GM12878 (cell line): Measurements from ENCODE around the gene STAT3. TPM values are rescaled to one million over a fixed set of nuclear protein-coding genes. Genes with fewer than 3 reads are reported as not detected.

Experiments
- ATAC-seq: fragments of 200-7000 bp; cut with Tn5 transposase; 3 replicates; pipeline ENCODE4 v1.9.1; 2020; ENCODE audit warnings: mild to moderate bottlenecking, moderate library complexity
- BruUV-seq: library from RNA; stranded (reverse); fragments of 400-500 nt; replicated peaks from 2 replicates; lab custom pipeline; 2021; lab: Mats Ljungman, UMichigan
- CTCF ChIA-PET: fragments of 300-600 bp; sonication (Branson Sonifier 250); formaldehyde crosslinking; extraction: SDS; loops from one replicate; lab custom pipeline; 2021; ENCODE audit warnings: inconsistent platforms; lab: Yijun Ruan, JAX
- POLR2A ChIA-PET: fragments of 350-600 bp; formaldehyde crosslinking; extraction: SDS; loops from one replicate; lab custom pipeline; 2021; ENCODE audit warnings: inconsistent platforms; lab: Charles Lee
- RAD21 ChIA-PET: fragments of 300-600 bp; sonication (Branson Sonifier 250); formaldehyde crosslinking; loops from one replicate; lab custom pipeline; 2023; ENCODE audit warnings: antibody characterized with exemption; ENCODE audit not compliant: unreplicated experiment; lab: Charles Lee
- SMC1A ChIA-PET: fragments of 300-600 bp; sonication (Branson Sonifier 250); formaldehyde crosslinking; loops from one replicate; lab custom pipeline; 2023; ENCODE audit not compliant: unreplicated experiment, uncharacterized antibody; lab: Charles Lee
- DNase-seq: peaks from one replicate; pipeline ENCODE4 v3.0.0-alpha.2; 2011; ENCODE audit warnings: low read depth, low spot score
- FAIRE-seq: peaks from 3 replicates; lab custom pipeline; 2011; peaks lifted over from hg19 to GRCh38; lab: Jason Lieb, UNC
- H2AFZ ChIP-seq: 2 replicates; pipeline ENCODE4 v1.6.0; 2011; ENCODE audit warnings: low read depth, low read length, control low read depth; ENCODE audit not compliant: control insufficient read depth
- H3K27ac ChIP-seq: 2 replicates; pipeline ENCODE4 v1.5.1; 2011; ENCODE audit warnings: control low read depth; ENCODE audit not compliant: control insufficient read depth, insufficient read depth
- H3K27me3 ChIP-seq, 2 experiments: replicated peaks in 1 of 2; 2 replicates each; pipeline versions ENCODE4 v1.6.0 to v1.6.1; 2011; ENCODE audit warnings: low read length in 1 of 2; ENCODE audit not compliant: control insufficient read depth in 2 of 2, insufficient read depth in 2 of 2
- H3K36me3 ChIP-seq, 2 experiments: 2 replicates each; pipeline ENCODE4 v1.5.1; 2011; ENCODE audit warnings: low read length in 1 of 2; ENCODE audit not compliant: control insufficient read depth in 2 of 2, insufficient read depth in 2 of 2
- H3K4me1 ChIP-seq: 2 replicates; pipeline ENCODE4 v1.6.1; 2011; ENCODE audit warnings: mild to moderate bottlenecking, low read length, moderate library complexity, mixed read lengths; ENCODE audit not compliant: control insufficient read depth, insufficient read depth
- H3K4me2 ChIP-seq: 2 replicates; pipeline ENCODE4 v1.6.0; 2011; ENCODE audit warnings: control low read depth; ENCODE audit not compliant: control insufficient read depth, insufficient read depth
- H3K4me3 ChIP-seq: fragments of 200-600 bp; sonication (generic); 2 replicates; pipeline ENCODE4 v1.5.1; 2016
- H3K79me2 ChIP-seq: 2 replicates; pipeline ENCODE4 v1.6.0; 2011; ENCODE audit warnings: low read length; ENCODE audit not compliant: control insufficient read depth, insufficient read depth
- H3K9ac ChIP-seq: 2 replicates; pipeline ENCODE4 v1.8.0; 2011; ENCODE audit warnings: low read length, control low read depth, mixed read lengths; ENCODE audit not compliant: control insufficient read depth, insufficient read depth
- H3K9me3 ChIP-seq: replicated peaks from 3 replicates; pipeline ENCODE4 v1.5.1; 2011; ENCODE audit warnings: mild to moderate bottlenecking, low read length; ENCODE audit not compliant: control insufficient read depth, insufficient read depth
- H4K20me1 ChIP-seq: 2 replicates; pipeline ENCODE4 v1.6.0; 2011; ENCODE audit not compliant: control insufficient read depth, insufficient read depth
- GATAD2B ChIP-seq: fragments of 450-650 bp; conservative IDR thresholded peaks from 2 replicates; pipeline ENCODE4 v1.6.1; 2017; ENCODE audit warnings: low read depth, mild to moderate bottlenecking, moderate library complexity
- HCFC1 ChIP-seq: fragments of 150-350 bp; IDR thresholded peaks from 2 replicates; pipeline ENCODE4 v1.6.1; 2014; ENCODE audit warnings: low read length
- KAT2A ChIP-seq: conservative IDR thresholded peaks from 2 replicates; pipeline ENCODE4 v1.6.1; 2011; ENCODE audit warnings: low read depth, low read length; ENCODE audit not compliant: control insufficient read depth
- MTA3 ChIP-seq: IDR thresholded peaks from 2 replicates; pipeline ENCODE4 v1.6.1; 2012; ENCODE audit warnings: low read length, inconsistent platforms, borderline replicate concordance
- PAX5 ChIP-seq: IDR thresholded peaks from 2 replicates; pipeline ENCODE4 v1.6.1; 2011; ENCODE audit warnings: low read depth, low read length, borderline replicate concordance
- PAX8 ChIP-seq: fragments of 450-650 bp; IDR thresholded peaks from 2 replicates; pipeline ENCODE4 v1.6.1; 2017; ENCODE audit warnings: mild to moderate bottlenecking, moderate library complexity
- PRDM15 ChIP-seq: fragments of 450-650 bp; formaldehyde crosslinking; IDR thresholded peaks from 2 replicates; pipeline ENCODE4 v1.4.0; 2020; ENCODE audit warnings: mild to moderate bottlenecking, moderate library complexity
- RAD51 ChIP-seq: fragments of 450-650 bp; IDR thresholded peaks from 2 replicates; pipeline ENCODE4 v1.6.1; 2016; ENCODE audit warnings: moderate library complexity, mild to moderate bottlenecking, inconsistent platforms
- RCOR1 ChIP-seq: conservative IDR thresholded peaks from 2 replicates; pipeline ENCODE4 v1.6.1; 2012; ENCODE audit warnings: low read depth, low read length, improper control_type of control experiment
- TCF3 ChIP-seq: IDR thresholded peaks from 2 replicates; pipeline ENCODE4 v1.6.1; 2012; ENCODE audit warnings: low read depth, mild to moderate bottlenecking, low read length, borderline replicate concordance; ENCODE audit not compliant: insufficient read depth
- WRNIP1 ChIP-seq: IDR thresholded peaks from 2 replicates; pipeline ENCODE4 v1.6.1; 2011; ENCODE audit warnings: low read depth, low read length, improper control_type of control experiment, borderline replicate concordance
- ZBTB11 ChIP-seq: fragments of 450-650 bp; formaldehyde crosslinking; IDR thresholded peaks from 2 replicates; pipeline ENCODE4 v1.5.0; 2022; ENCODE audit warnings: mild to moderate bottlenecking, missing genetic modification characterization
- WGBS: methylation state at CpG from one replicate; pipeline ENCODE4 v1.1.6; 2016; ENCODE audit warnings: low lambda C conversion rate; ENCODE audit not compliant: insufficient replicate concordance, insufficient coverage; ENCODE audit errors: missing lambda C conversion rate; 5-methylcytosine and 5-hydroxymethylcytosine counted together
- in situ Hi-C: fragments of 300-500 bp; cut with MboI; formaldehyde crosslinking; loops from 9 replicates; pipeline ENCODE4 v1.14.3; 2018; ENCODE audit warnings: mixed read lengths
- intact Hi-C: fragments of 100-400 bp; cut with micrococcal nuclease; formaldehyde crosslinking; loops from one replicate; pipeline ENCODE4 v1.14.2; 2022; ENCODE audit not compliant: unreplicated experiment
- polyA plus RNA-seq, 11 experiments: library from polyadenylated mRNA; depleted of rRNA in 4 of 11; unstranded in 6 of 11; stranded (reverse) in 5 of 11; fragments of >200 nt; fragmentation: Nextera tagmentation in 4 of 11; fragmentation: Illumina TruSeq in 1 of 11; extraction: Ambion mirVana in 4 of 11; extraction: Trizol in 1 of 11; gene quantifications; 1 replicate in 1 of 11; 2 replicates in 10 of 11; pipeline versions ENCODE4 v1.2.1 to v1.2.3, GENCODE V29; 2011 to 2016; ENCODE audit warnings: inconsistent platforms in 2 of 11, missing spikeins in 2 of 11, low read depth in 1 of 11
- total RNA-seq, 4 experiments: library from RNA; depleted of rRNA in 3 of 4; stranded (reverse); fragments of >200 nt in 3 of 4; fragmentation: Illumina TruSeq in 1 of 4; extraction: Trizol in 1 of 4; gene quantifications; 2 replicates each; pipeline versions ENCODE4 v1.2.1 to v1.2.3, GENCODE V29; 2013 to 2021
- TF ChIP-seq, protein P1 (sequence below): fragments of 450-650 bp; IDR thresholded peaks from 2 replicates; pipeline ENCODE4 v1.6.1; 2018; ENCODE audit warnings: borderline replicate concordance, mild to moderate bottlenecking; ENCODE audit not compliant: partially characterized antibody

Gene STAT3
- total and polyA plus RNA-seq, 10 of the 15 experiments (the other 5 are each of a cell fraction or from before 2014, with no cell fraction given) = 18.4 to 96.4 (median 60.9) TPM

GRCh38 chr17:42429726-42430447 lies 41.6 kb upstream of the STAT3 start:
- intact Hi-C loops (no loop called here), in situ Hi-C loops (loop anchor here (5.0 kb wide), 1 partner anchor 92 kb away; no protein-coding TSS in a partner anchor)
- Histone ChIP-seq H3K27ac (no peak overlapping the region), H3K9ac (no peak overlapping the region), H3K4me3 (no peak overlapping the region)
- SMC1A ChIA-PET = interaction anchor here (0.6 to 3.3 kb wide), 6 partner anchors 23 to 212 kb away, joined by 3 to 19 read pairs (median 5); no protein-coding TSS in a partner anchor
- POLR2A ChIA-PET = interaction anchor here (0.6 to 1.4 kb wide), 8 partner anchors 12 to 158 kb away, joined by 3 to 9 read pairs (median 3); no protein-coding TSS in a partner anchor
- ATAC-seq = no peak
- TF ChIP-seq, protein P1, sequence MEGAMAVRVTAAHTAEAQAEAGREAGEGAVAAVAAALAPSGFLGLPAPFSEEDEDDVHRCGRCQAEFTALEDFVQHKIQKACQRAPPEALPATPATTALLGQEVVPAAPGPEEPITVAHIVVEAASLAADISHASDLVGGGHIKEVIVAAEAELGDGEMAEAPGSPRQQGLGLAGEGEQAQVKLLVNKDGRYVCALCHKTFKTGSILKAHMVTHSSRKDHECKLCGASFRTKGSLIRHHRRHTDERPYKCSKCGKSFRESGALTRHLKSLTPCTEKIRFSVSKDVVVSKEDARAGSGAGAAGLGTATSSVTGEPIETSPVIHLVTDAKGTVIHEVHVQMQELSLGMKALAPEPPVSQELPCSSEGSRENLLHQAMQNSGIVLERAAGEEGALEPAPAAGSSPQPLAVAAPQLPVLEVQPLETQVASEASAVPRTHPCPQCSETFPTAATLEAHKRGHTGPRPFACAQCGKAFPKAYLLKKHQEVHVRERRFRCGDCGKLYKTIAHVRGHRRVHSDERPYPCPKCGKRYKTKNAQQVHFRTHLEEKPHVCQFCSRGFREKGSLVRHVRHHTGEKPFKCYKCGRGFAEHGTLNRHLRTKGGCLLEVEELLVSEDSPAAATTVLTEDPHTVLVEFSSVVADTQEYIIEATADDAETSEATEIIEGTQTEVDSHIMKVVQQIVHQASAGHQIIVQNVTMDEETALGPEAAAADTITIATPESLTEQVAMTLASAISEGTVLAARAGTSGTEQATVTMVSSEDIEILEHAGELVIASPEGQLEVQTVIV = no peak
- TF ChIP-seq KAT2A (no peak), MTA3 (no peak), PAX5 (no peak), PRDM15 (CRISPR knock-in tag) (no peak), HCFC1 (no peak), ZBTB11 (CRISPR knock-in tag) (no peak), PAX8 (no peak), RAD51 (no peak), TCF3 (no peak), WRNIP1 (no peak), RCOR1 (no peak), GATAD2B (no peak)
- TF ChIP-seq, all 136 proteins: peak for 0
- H4K20me1 ChIP-seq = no peaks in the 10 kb centered on the region
- no peaks in the 10 kb centered on the region for H3K4me1 ChIP-seq
- ChIA-PET RAD21 (interaction anchor here (0.7 to 2.1 kb wide), 6 partner anchors 12 to 219 kb away, joined by 3 to 13 read pairs (median 3); no protein-coding TSS in a partner anchor), CTCF (interaction anchor here (0.8 to 4.6 kb wide), 13 partner anchors 9 to 100 kb away, joined by 3 to 27 read pairs (median 5); no protein-coding TSS in a partner anchor)
- H3K9me3 ChIP-seq = no peaks in the 10 kb centered on the region
- H3K27me3 ChIP-seq = peaks cover 0 to 2% of the 10 kb centered on the region in 2 experiments; a peak in 1 of 4 replicates
- DNase-seq = no peak
- H3K79me2 ChIP-seq = no peaks in the 10 kb centered on the region
- no peaks in the 10 kb centered on the region for H3K36me3 ChIP-seq
- no peak overlapping the region for H2AFZ ChIP-seq
- no TSS peak for BruUV-seq
- FAIRE-seq = no peak
- 70% methylated on average over 3 of the region's 3 CpGs for WGBS
- no peak overlapping the region for H3K4me2 ChIP-seq
